Measurements from ENCODE around the gene PCBP3. TPM values are rescaled to one million over a fixed set of nuclear protein-coding genes. Genes with fewer than 3 reads are reported as not detected.

Gene PCBP3
- total RNA-seq, 1 donor from 2014 or later, result not detected

DNA sequence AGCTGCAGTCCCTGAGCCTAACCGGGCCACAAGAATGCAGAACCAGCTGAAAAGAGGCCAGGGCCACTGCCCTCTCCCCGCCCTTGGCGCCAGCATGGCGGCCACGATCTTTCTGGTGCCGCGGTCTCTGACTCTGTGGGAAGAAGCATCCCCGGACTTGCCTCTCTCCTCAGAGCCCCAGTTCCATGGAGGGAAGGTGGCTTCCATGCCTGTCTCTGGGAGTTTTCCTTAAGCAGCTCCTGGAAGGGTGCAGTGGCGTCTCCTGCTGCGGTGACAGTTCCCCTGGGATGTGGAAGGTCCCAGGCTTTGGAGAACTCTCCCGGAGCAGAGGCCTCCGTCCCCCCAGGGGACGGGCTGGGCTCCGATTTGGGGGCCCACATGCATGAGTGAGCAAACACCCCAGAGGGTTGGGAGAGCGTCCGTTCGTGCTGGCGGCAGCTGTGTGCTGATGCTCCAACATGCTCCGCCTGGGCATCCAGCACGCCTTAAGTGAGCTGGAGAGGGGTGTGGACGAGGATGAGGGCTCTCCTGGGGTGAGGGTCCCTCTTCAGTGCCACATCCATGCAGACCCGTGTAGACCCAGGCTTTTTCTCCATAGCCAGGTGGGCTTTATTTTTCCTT is 228.2 kb downstream of the PCBP3 start:
- DNase-seq (ENCODE audit: low read depth), result no peak
- TF ChIP-seq, protein P1, sequence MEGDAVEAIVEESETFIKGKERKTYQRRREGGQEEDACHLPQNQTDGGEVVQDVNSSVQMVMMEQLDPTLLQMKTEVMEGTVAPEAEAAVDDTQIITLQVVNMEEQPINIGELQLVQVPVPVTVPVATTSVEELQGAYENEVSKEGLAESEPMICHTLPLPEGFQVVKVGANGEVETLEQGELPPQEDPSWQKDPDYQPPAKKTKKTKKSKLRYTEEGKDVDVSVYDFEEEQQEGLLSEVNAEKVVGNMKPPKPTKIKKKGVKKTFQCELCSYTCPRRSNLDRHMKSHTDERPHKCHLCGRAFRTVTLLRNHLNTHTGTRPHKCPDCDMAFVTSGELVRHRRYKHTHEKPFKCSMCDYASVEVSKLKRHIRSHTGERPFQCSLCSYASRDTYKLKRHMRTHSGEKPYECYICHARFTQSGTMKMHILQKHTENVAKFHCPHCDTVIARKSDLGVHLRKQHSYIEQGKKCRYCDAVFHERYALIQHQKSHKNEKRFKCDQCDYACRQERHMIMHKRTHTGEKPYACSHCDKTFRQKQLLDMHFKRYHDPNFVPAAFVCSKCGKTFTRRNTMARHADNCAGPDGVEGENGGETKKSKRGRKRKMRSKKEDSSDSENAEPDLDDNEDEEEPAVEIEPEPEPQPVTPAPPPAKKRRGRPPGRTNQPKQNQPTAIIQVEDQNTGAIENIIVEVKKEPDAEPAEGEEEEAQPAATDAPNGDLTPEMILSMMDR (IDR thresholded peaks at IDR 0.05; ENCODE audit: insufficient read depth, low read length, severe bottlenecking), result no peak
- Histone ChIP-seq H3K36me3 (ENCODE audit: control insufficient read depth, insufficient read depth, low read length) (no peaks in the 10 kb centered on the region), H3K4me3 (ENCODE audit: low read depth, low read length) (no peak overlapping the region), H3K27me3 (ENCODE audit: control insufficient read depth, insufficient read depth, low read length) (no peaks in the 10 kb centered on the region)
- FAIRE-seq, result no peak

DNA sequence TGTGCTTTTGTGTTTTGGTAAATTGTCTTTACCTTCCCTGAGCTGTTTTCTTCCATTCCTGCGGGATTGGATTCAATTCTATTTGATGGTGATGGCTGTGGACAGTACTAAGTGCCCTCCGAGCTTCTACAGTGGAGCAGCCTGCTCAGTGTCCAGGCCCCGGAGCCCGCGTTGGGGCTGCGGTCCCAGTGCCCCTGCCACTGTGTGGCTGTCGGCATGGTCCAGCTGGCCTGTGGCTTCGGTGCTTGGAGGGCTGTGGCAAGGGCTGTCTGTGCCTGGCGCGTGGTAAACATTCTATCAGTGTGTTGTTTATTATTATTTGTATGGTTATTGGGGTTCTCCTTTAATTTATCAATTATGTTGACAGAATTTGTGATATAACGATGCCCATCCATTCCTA is 228.9 kb downstream of the PCBP3 start:
- TF ChIP-seq, protein P1 (IDR thresholded peaks at IDR 0.05; ENCODE audit: insufficient read depth, low read length, severe bottlenecking), result no peak
- DNase-seq (ENCODE audit: low read depth) (no peak), FAIRE-seq (no peak)
- Histone ChIP-seq H3K4me3 (ENCODE audit: low read depth, low read length) (no peak overlapping the region), H3K36me3 (ENCODE audit: control insufficient read depth, insufficient read depth, low read length) (no peaks in the 10 kb centered on the region), H3K27me3 (ENCODE audit: control insufficient read depth, insufficient read depth, low read length) (no peaks in the 10 kb centered on the region)

DNA sequence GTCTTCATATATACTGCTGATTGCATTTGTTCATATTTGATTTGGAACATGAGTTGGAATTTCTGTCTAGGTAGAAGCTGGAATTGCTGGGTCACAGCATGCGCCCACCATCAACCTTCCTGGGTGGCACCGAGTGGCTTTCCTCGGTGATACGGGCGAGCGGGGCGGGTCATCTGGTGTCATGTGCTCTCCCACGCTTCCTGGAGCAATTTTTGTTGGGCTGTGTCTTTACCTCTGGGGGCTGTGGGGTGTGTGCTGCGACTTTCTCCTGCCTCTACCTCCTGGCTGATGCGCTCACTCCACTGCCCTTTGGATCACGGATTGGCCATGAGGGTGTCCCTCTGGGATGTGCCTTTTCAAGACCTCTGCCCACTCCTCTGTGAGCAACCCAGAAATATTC is 229.4 kb downstream of the PCBP3 start:
- Histone ChIP-seq H3K27me3 (ENCODE audit: control insufficient read depth, insufficient read depth, low read length) (no peaks in the 10 kb centered on the region), H3K36me3 (ENCODE audit: control insufficient read depth, insufficient read depth, low read length) (no peaks in the 10 kb centered on the region), H3K4me3 (ENCODE audit: low read depth, low read length) (no peak overlapping the region)
- FAIRE-seq, result peak; percentile 62
- no peak for DNase-seq (ENCODE audit: low read depth)
- TF ChIP-seq, protein P1 (IDR thresholded peaks at IDR 0.05; ENCODE audit: insufficient read depth, low read length, severe bottlenecking), result no peak

DNA sequence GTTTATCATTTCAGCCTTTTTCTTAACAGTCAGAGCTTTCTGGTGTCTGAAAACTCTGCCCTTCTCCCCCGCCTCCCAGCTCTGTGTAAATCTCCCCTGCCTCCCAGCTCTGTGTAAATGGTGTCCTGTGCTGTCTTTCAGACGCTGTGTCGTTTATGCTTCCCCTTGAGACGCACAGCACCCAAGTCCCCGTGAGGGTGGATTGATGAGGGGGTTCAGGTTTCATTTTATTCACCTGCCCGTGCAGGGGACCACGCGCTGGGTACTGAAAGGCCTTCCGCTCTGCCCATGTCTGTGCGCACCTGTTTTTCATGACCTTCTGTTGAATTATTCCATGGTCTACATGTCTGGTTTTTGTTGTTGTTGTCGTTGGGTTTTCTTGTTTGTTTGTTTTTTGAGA is 229.9 kb downstream of the PCBP3 start:
- no peak for DNase-seq (ENCODE audit: low read depth)
- H3K27me3 ChIP-seq (ENCODE audit: control insufficient read depth, insufficient read depth, low read length), result no peaks in the 10 kb centered on the region
- TF ChIP-seq, protein P1 (IDR thresholded peaks at IDR 0.05; ENCODE audit: insufficient read depth, low read length, severe bottlenecking), result no peak
- no peak for FAIRE-seq
- no peaks in the 10 kb centered on the region for H3K36me3 ChIP-seq (ENCODE audit: control insufficient read depth, insufficient read depth, low read length)
- no peak overlapping the region for H3K4me3 ChIP-seq (ENCODE audit: low read depth, low read length)

DNA sequence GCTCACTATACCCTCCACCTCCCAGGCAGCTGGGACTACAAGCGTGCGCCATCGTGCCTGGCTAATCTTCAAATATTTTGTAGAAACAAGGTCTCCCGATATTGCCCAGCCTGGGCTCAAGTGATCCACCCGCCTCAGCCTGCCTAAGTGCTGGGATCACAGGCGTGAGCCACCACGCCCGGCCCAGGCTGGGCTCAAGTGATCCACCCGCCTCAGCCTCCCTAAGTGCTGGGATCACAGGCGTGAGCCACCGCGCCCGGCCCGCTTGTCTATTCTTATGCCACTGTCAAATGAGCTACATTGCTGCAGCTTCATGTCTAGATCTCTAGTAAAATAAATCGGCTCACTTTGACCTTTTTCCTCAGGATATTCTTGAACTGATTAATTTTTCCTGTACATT is 230.3 kb downstream of the PCBP3 start:
- FAIRE-seq (no peak), DNase-seq (ENCODE audit: low read depth) (no peak)
- H3K27me3 ChIP-seq (ENCODE audit: control insufficient read depth, insufficient read depth, low read length), result no peaks in the 10 kb centered on the region
- TF ChIP-seq, protein P1 (IDR thresholded peaks at IDR 0.05; ENCODE audit: insufficient read depth, low read length, severe bottlenecking), result no peak
- H3K4me3 ChIP-seq (ENCODE audit: low read depth, low read length), result no peak overlapping the region
- no peaks in the 10 kb centered on the region for H3K36me3 ChIP-seq (ENCODE audit: control insufficient read depth, insufficient read depth, low read length)

Measured in bronchial epithelial cell (primary cell).